CD4-positive, alpha-beta T cell (primary cell): ENCODE results near the gene ZFYVE27. TPM values are rescaled to one million over a fixed set of nuclear protein-coding genes. Genes with fewer than 3 reads are reported as not detected.

ENCODE experiments used
- ATAC-seq: fragments of 200-7000 bp; cut with Tn5 transposase; one replicate; pipeline ENCODE4 v1.10.0; 2022; ENCODE audit warnings: mild to moderate bottlenecking; ENCODE audit not compliant: poor library complexity
- CTCF ChIA-PET: fragments of 350-600 bp; sonication (Branson Sonifier 250); formaldehyde crosslinking; loops from one replicate; lab custom pipeline; 2021; ENCODE audit warnings: antibody characterized with exemption, inconsistent platforms; lab: Charles Lee
- POLR2A ChIA-PET: fragments of 350-600 bp; sonication (Branson Sonifier 250); formaldehyde crosslinking; loops from one replicate; lab custom pipeline; 2021; ENCODE audit warnings: antibody characterized with exemption, inconsistent platforms; lab: Charles Lee
- DNase-seq, 14 experiments: peaks; one replicate each; pipeline ENCODE4 v3.0.0-alpha.2; 2013 to 2020; ENCODE audit warnings: mixed read lengths in 2 of 14
- H3K27ac ChIP-seq, 2 donors: one replicate each; pipeline versions ENCODE4 v1.5.1 to v1.7.0; 2013; ENCODE audit warnings: low read length in 2 of 2, low read depth in 1 of 2, mild to moderate bottlenecking in 1 of 2
- H3K27me3 ChIP-seq, 2 experiments: 1 replicate in 1 of 2; 2 replicates in 1 of 2; pipeline versions ENCODE4 v1.6.1 to v1.7.0; 2013; ENCODE audit warnings: low read length in 2 of 2, control low read depth in 1 of 2, mild to moderate bottlenecking in 1 of 2, moderate library complexity in 1 of 2; ENCODE audit not compliant: insufficient read depth in 2 of 2, control insufficient read depth in 1 of 2
- H3K36me3 ChIP-seq: one replicate; pipeline ENCODE4 v1.6.1; 2013; ENCODE audit warnings: low read length, control low read depth; ENCODE audit not compliant: insufficient read depth
- H3K4me1 ChIP-seq: one replicate; pipeline ENCODE4 v1.6.1; 2013; ENCODE audit warnings: low read length, control low read depth; ENCODE audit not compliant: insufficient read depth
- H3K4me3 ChIP-seq: one replicate; pipeline ENCODE4 v1.5.1; 2013; ENCODE audit warnings: mild to moderate bottlenecking, low read length, moderate library complexity
- H3K9me3 ChIP-seq, 2 experiments: 1 replicate in 1 of 2; 2 replicates in 1 of 2; pipeline versions ENCODE4 v1.6.1 to v1.7.0; 2013; ENCODE audit warnings: low read length in 2 of 2, mild to moderate bottlenecking in 2 of 2, control low read depth in 1 of 2, moderate library complexity in 1 of 2; ENCODE audit not compliant: control insufficient read depth in 1 of 2, insufficient read depth in 1 of 2
- H3K27ac Mint-ChIP-seq: one replicate; pipeline ENCODE4 v1.8.0; 2020; ENCODE audit warnings: mixed read lengths
- H3K27me3 Mint-ChIP-seq: one replicate; pipeline ENCODE4 v1.8.0; 2021; ENCODE audit warnings: mixed read lengths
- H3K36me3 Mint-ChIP-seq: one replicate; pipeline ENCODE4 v1.8.0; 2021; ENCODE audit warnings: low read depth, mixed read lengths
- H3K4me1 Mint-ChIP-seq: one replicate; pipeline ENCODE4 v1.8.0; 2021; ENCODE audit warnings: low read depth, mixed read lengths
- H3K4me3 Mint-ChIP-seq: one replicate; pipeline ENCODE4 v1.8.0; 2020; ENCODE audit warnings: mild to moderate bottlenecking, mixed read lengths
- H3K9me3 Mint-ChIP-seq: one replicate; pipeline ENCODE4 v1.8.0; 2020; ENCODE audit warnings: mixed read lengths
- intact Hi-C, 2 experiments: fragments of 100-400 bp; cut with DNase I in 1 of 2; cut with micrococcal nuclease in 1 of 2; formaldehyde crosslinking; loops; one replicate each; pipeline versions ENCODE4 v1.15.1 to v1.9.0; 2023 to 2025; cut with DNase I, micrococcal nuclease
- total RNA-seq, 174 experiments: library from RNA in 2 of 174; stranded (reverse) in 2 of 174; gene quantifications; one replicate each; pipeline ENCODE4 v1.2.3 and lab custom pipeline; 2021 to 2026
- TF ChIP-seq, protein P1 (sequence below): fragments of 200-600 bp; IDR thresholded peaks from one replicate; pipeline ENCODE4 v1.8.0; 2022; ENCODE audit warnings: antibody characterized with exemption, mild to moderate bottlenecking

The ZFYVE27 gene
- total RNA-seq, 2 experiments from 2014 or later = 58.4 to 60.6 TPM

DNA sequence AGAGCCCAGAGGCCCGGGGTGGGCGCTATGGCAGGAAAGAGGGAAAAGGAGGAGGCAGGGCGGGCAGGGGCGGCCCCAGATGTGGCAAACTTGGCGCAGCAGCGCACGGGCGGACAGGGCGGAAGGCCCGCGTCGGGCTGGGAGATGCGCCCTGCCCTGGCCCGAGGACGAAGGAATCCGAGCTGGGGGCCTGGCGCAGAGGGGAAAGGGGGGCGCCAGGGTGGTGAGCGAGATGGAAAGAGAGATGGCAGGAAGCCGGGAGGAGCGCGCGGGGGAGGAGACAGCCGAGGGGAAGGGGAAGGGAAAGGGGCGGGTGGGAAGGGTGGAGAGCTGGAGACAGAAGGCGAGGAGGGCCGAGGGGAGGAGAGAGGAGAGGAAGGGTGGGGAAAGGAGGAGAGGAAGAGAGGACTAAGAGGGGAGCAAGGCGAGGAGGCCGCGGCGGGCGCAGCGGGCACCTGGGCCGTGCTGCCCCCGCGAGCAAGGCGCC is 23.5 kb upstream of the ZFYVE27 start, which contains the start of gene MARVELD1:
Gene MARVELD1 (plus strand): TSS at position 392 of the 487 bp plus-strand sequence. CDS start 147 bp downstream, outside the sequence.
- H3K27me3 ChIP-seq = peaks cover 0 to 7% of the 10 kb centered on the region in 2 experiments
- H3K4me1 ChIP-seq = peaks cover 22% of the 10 kb centered on the region
- no peaks in the 10 kb centered on the region for H3K36me3 Mint-ChIP-seq
- no peaks in the 10 kb centered on the region for H3K9me3 ChIP-seq
- H3K36me3 ChIP-seq = no peaks in the 10 kb centered on the region
- POLR2A ChIA-PET = interaction anchor here (2.4 to 2.6 kb wide), 2 partner anchors 23 to 27 kb away, joined by 13 to 14 read pairs; partner anchors contain the start of genes AVPI1 and ZFYVE27
- no peak within 1 kb of the TSS for H3K27ac ChIP-seq
- CTCF ChIA-PET = interaction anchor here (1.1 kb wide), 1 partner anchor 23 kb away, joined by 5 read pairs; the partner anchor contains the start of gene ZFYVE27
- peak within 1 kb of the TSS; percentile 35 for H3K27ac Mint-ChIP-seq
- H3K9me3 Mint-ChIP-seq = no peaks in the 10 kb centered on the region
- intact Hi-C loops = loop anchor here (5.0 kb wide), 1 partner anchor 36 kb away; no protein-coding TSS in a partner anchor
- TF ChIP-seq, protein P1, sequence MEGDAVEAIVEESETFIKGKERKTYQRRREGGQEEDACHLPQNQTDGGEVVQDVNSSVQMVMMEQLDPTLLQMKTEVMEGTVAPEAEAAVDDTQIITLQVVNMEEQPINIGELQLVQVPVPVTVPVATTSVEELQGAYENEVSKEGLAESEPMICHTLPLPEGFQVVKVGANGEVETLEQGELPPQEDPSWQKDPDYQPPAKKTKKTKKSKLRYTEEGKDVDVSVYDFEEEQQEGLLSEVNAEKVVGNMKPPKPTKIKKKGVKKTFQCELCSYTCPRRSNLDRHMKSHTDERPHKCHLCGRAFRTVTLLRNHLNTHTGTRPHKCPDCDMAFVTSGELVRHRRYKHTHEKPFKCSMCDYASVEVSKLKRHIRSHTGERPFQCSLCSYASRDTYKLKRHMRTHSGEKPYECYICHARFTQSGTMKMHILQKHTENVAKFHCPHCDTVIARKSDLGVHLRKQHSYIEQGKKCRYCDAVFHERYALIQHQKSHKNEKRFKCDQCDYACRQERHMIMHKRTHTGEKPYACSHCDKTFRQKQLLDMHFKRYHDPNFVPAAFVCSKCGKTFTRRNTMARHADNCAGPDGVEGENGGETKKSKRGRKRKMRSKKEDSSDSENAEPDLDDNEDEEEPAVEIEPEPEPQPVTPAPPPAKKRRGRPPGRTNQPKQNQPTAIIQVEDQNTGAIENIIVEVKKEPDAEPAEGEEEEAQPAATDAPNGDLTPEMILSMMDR = no peak
- ATAC-seq (no peak), DNase-seq (peak in 2 of 14 experiments; percentile 0 to 10)
- peak within 1 kb of the TSS; percentile 100 for H3K4me3 Mint-ChIP-seq
- peaks cover 33% of the 10 kb centered on the region for H3K27me3 Mint-ChIP-seq
- H3K4me1 Mint-ChIP-seq = peaks cover 15% of the 10 kb centered on the region
- peak within 1 kb of the TSS; percentile 67 for H3K4me3 ChIP-seq

DNA sequence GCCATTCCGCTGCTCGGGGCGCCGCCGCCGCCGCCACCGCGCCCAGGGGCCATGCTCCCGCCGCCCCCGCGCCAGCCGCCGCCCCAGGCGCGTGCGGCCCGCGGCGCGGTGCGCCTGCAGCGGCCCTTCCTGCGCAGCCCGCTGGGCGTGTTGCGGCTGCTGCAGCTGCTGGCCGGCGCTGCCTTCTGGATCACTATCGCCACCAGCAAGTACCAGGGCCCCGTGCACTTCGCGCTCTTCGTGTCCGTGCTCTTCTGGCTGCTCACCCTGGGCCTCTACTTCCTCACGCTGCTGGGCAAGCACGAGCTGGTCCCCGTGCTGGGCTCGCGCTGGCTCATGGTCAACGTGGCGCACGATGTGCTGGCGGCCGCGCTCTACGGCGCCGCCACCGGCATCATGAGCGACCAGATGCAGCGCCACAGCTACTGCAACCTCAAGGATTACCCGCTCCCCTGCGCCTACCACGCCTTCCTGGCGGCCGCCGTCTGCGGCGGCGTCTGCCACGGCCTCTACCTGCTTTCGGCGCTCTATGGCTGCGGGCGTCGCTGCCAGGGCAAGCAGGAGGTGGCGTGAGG is 23.0 kb upstream of the ZFYVE27 start:
- CTCF ChIA-PET = interaction anchor here (0.8 to 1.1 kb wide), 2 partner anchors 22 to 155 kb away, joined by 3 to 5 read pairs; partner anchors contain the start of gene ZFYVE27
- peaks cover 29% of the 10 kb centered on the region for H3K27me3 Mint-ChIP-seq
- Histone ChIP-seq H3K9me3 (no peaks in the 10 kb centered on the region), H3K4me3 (peak overlapping the region; percentile 67), H3K27ac (no peak overlapping the region), H3K27me3 (peaks cover 0 to 7% of the 10 kb centered on the region in 2 experiments), H3K36me3 (no peaks in the 10 kb centered on the region), H3K4me1 (peaks cover 22% of the 10 kb centered on the region)
- intact Hi-C loops = loop anchor here (5.0 kb wide), 1 partner anchor 37 kb away; no protein-coding TSS in a partner anchor
- ATAC-seq (peak; percentile 85), DNase-seq (peak; percentile 26 to 89 (median 44))
- H3K4me1 Mint-ChIP-seq = peaks cover 15% of the 10 kb centered on the region
- TF ChIP-seq, protein P1 = no peak
- no peaks in the 10 kb centered on the region for H3K36me3 Mint-ChIP-seq
- H3K27ac Mint-ChIP-seq = peak overlapping the region; percentile 35
- H3K4me3 Mint-ChIP-seq = peak overlapping the region; percentile 100
- no peaks in the 10 kb centered on the region for H3K9me3 Mint-ChIP-seq
- POLR2A ChIA-PET = interaction anchor here (2.4 to 2.6 kb wide), 2 partner anchors 22 to 27 kb away, joined by 13 to 14 read pairs; partner anchors contain the start of genes AVPI1 and ZFYVE27

DNA sequence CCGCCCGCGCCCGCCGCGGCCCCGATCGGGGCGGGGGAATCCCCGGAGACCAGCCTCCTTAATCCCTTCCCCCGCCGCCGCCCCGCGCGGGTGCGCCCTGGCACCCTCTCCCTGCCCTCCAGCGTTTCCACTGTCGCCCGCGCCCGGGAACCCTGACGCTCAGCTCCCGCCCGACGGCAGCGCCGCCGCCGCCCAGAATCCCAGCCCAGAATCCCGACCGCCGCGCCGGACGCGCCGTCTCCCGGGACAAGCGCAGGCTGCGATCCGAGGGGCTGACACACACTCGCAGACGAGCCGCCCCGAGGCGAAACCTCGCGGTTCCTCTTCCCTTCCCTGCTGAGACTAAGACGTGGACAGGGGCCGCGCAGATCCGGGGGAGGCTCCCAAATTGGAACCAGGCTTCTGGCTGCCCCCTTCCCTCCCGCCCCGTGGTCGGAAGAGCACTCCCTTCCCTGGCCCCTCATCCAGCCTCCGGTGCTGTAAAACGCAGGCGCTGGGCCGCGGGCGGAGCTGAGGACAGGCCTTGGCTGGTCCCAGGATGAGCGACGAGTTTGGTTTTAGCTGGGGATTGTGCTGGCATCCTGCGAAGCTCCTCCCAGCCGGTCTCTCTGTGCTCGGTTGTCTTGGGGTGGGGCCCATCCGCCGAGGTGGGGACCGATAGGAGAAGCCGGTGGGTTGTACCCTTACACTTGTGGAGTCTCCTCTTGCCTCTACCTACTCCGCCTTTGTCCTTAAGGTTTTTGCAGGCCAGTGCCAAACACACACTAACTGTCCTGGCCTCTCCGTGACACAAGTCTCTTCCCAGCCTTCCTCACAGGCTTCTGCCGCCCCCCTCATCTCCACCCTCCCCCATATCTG is 22.3 kb upstream of the ZFYVE27 start:
- Histone ChIP-seq H3K4me3 (peak overlapping the region; percentile 67), H3K9me3 (no peaks in the 10 kb centered on the region), H3K4me1 (peaks cover 19% of the 10 kb centered on the region), H3K27ac (no peak overlapping the region), H3K36me3 (no peaks in the 10 kb centered on the region), H3K27me3 (peaks cover 0 to 6% of the 10 kb centered on the region in 2 experiments)
- no peaks in the 10 kb centered on the region for H3K36me3 Mint-ChIP-seq
- DNase-seq = peak in 3 of 14 experiments; percentile 1 to 16 (median 10)
- no peaks in the 10 kb centered on the region for H3K9me3 Mint-ChIP-seq
- H3K4me1 Mint-ChIP-seq = peaks cover 15% of the 10 kb centered on the region
- TF ChIP-seq, protein P1 = no peak
- H3K27me3 Mint-ChIP-seq = peaks cover 21% of the 10 kb centered on the region
- ChIA-PET CTCF (interaction anchor here (0.8 to 1.1 kb wide), 2 partner anchors 22 to 154 kb away, joined by 3 to 5 read pairs; partner anchors contain the start of gene ZFYVE27), POLR2A (interaction anchor here (2.4 to 2.6 kb wide), 2 partner anchors 22 to 28 kb away, joined by 13 to 14 read pairs; partner anchors contain the start of genes AVPI1 and ZFYVE27)
- no peak overlapping the region for H3K27ac Mint-ChIP-seq
- ATAC-seq = peak; percentile 11
- peak overlapping the region; percentile 100 for H3K4me3 Mint-ChIP-seq
- intact Hi-C loops = loop anchor here (5.0 kb wide), 1 partner anchor 37 kb away; no protein-coding TSS in a partner anchor
